Nephron (organoid): ENCODE measurements around the gene MUC6.

ENCODE experiments used
- H3K27ac Mint-ChIP-seq, 3 experiments: 2 replicates each; pipeline ENCODE4 v1.8.0; 2020; ENCODE audit warnings: mixed read lengths in 3 of 3, mild to moderate bottlenecking in 2 of 3, moderate library complexity in 1 of 3
- H3K27me3 Mint-ChIP-seq: 2 replicates; pipeline ENCODE4 v1.8.0; 2021; ENCODE audit warnings: low read depth, mild to moderate bottlenecking, moderate library complexity, mixed read lengths
- H3K36me3 Mint-ChIP-seq: 2 replicates; pipeline ENCODE4 v1.8.0; 2020; ENCODE audit warnings: low read depth, mixed read lengths
- H3K4me1 Mint-ChIP-seq: 2 replicates; pipeline ENCODE4 v1.8.0; 2020; ENCODE audit warnings: mixed read lengths
- H3K4me3 Mint-ChIP-seq, 3 experiments: 2 replicates each; pipeline ENCODE4 v1.8.0; 2020; ENCODE audit warnings: mild to moderate bottlenecking in 3 of 3, mixed read lengths in 3 of 3, moderate library complexity in 2 of 3
- H3K9me3 Mint-ChIP-seq: 2 replicates; pipeline ENCODE4 v1.8.0; 2020; ENCODE audit warnings: mixed read lengths
- CTCF ChIP-seq, 3 experiments: fragments of 200-600 bp; sonication (generic); IDR thresholded peaks; one replicate each; pipeline ENCODE4 v1.5.0; 2021; ENCODE audit warnings: antibody characterized with exemption in 3 of 3; ENCODE audit not compliant: unreplicated experiment in 3 of 3

MUC6 gene

GRCh38 chr11:969651-970205 is 66.8 kb downstream of the MUC6 start:
- peaks cover 55% of the 10 kb centered on the region for H3K36me3 Mint-ChIP-seq

GRCh38 chr11:968822-969221 is 67.7 kb downstream of the MUC6 start:
- H3K27ac Mint-ChIP-seq, result no peak overlapping the region

More at GRCh38 chr11:969651-970205, 66.8 kb downstream of the MUC6 start:
- Mint-ChIP-seq H3K27ac (no peak overlapping the region), H3K27me3 (no peaks in the 10 kb centered on the region), H3K4me1 (peaks cover 15% of the 10 kb centered on the region), H3K9me3 (no peaks in the 10 kb centered on the region), H3K4me3 (no peak overlapping the region)
- no peak for TF ChIP-seq CTCF (IDR thresholded peaks at IDR 0.05; ENCODE audit: unreplicated experiment in 3 of 3)

GRCh38 chr11:967995-968751 is 68.3 kb downstream of the MUC6 start:
- H3K4me3 Mint-ChIP-seq, result no peak overlapping the region
- H3K27me3 Mint-ChIP-seq, result no peaks in the 10 kb centered on the region
- peaks cover 57% of the 10 kb centered on the region for H3K36me3 Mint-ChIP-seq
- TF ChIP-seq CTCF (IDR thresholded peaks at IDR 0.05; ENCODE audit: unreplicated experiment in 3 of 3), result no peak
- H3K4me1 Mint-ChIP-seq, result peaks cover 15% of the 10 kb centered on the region
- no peak overlapping the region for H3K27ac Mint-ChIP-seq
- H3K9me3 Mint-ChIP-seq, result no peaks in the 10 kb centered on the region

More at GRCh38 chr11:968822-969221, 67.7 kb downstream of the MUC6 start:
- no peak overlapping the region for H3K4me3 Mint-ChIP-seq
- peaks cover 58% of the 10 kb centered on the region for H3K36me3 Mint-ChIP-seq
- H3K27me3 Mint-ChIP-seq, result no peaks in the 10 kb centered on the region
- TF ChIP-seq CTCF (IDR thresholded peaks at IDR 0.05; ENCODE audit: unreplicated experiment in 3 of 3), result no peak
- H3K4me1 Mint-ChIP-seq, result peaks cover 15% of the 10 kb centered on the region
- no peaks in the 10 kb centered on the region for H3K9me3 Mint-ChIP-seq

- Mint-ChIP-seq H3K36me3 (peaks cover 54% of the 10 kb centered on the region), H3K4me3 (no peak overlapping the region)
Observed at GRCh38 chr11:965206-965775, 71.2 kb downstream of the MUC6 start.

GRCh38 chr11:963852-964251 is 72.7 kb downstream of the MUC6 start:
- Mint-ChIP-seq H3K27me3 (no peaks in the 10 kb centered on the region), H3K4me3 (no peak overlapping the region), H3K27ac (no peak overlapping the region), H3K36me3 (peaks cover 52% of the 10 kb centered on the region), H3K9me3 (no peaks in the 10 kb centered on the region), H3K4me1 (peaks cover 9% of the 10 kb centered on the region)
- TF ChIP-seq CTCF (IDR thresholded peaks at IDR 0.05; ENCODE audit: unreplicated experiment in 3 of 3), result no peak

More at GRCh38 chr11:965206-965775, 71.2 kb downstream of the MUC6 start:
- H3K9me3 Mint-ChIP-seq, result no peaks in the 10 kb centered on the region
- TF ChIP-seq CTCF (IDR thresholded peaks at IDR 0.05; ENCODE audit: unreplicated experiment in 3 of 3), result no peak
- H3K27me3 Mint-ChIP-seq, result no peaks in the 10 kb centered on the region
- peaks cover 10% of the 10 kb centered on the region for H3K4me1 Mint-ChIP-seq
- no peak overlapping the region for H3K27ac Mint-ChIP-seq
